ENCODE data around the gene BDKRB2.

GRCh38 chr14:96237641-96238040, 33.0 kb downstream of the BDKRB2 start:
- TF ChIP-seq EP300 (IDR thresholded peaks at IDR 0.05) (no peak), POLR2A (IDR thresholded peaks at IDR 0.05) (no peak)

Measured in ovary (tissue), 1 donor.